ENCODE measurements around the gene TRIP4. TPM values are rescaled to one million over a fixed set of nuclear protein-coding genes. Genes with fewer than 3 reads are reported as not detected.
A peak's percentile ranks its signal among the peaks of the same experiment; 100 is the strongest.

TRIP4 gene
- total RNA-seq, 1 experiment from 2014 or later: 19.8 TPM

- H3K4me3 Mint-ChIP-seq (ENCODE audit: unreplicated experiment): no peak overlapping the region
- H3K27me3 Mint-ChIP-seq (ENCODE audit: insufficient read depth, unreplicated experiment): no peaks in the 10 kb centered on the region
- ChIA-PET POLR2A (interaction anchor here (0.6 kb wide), 1 partner anchor 74 kb away, joined by 3 read pairs; no protein-coding TSS in a partner anchor), CTCF (interaction anchor here (0.5 kb wide), 1 partner anchor 36 kb away, joined by 3 read pairs; no protein-coding TSS in a partner anchor)
- DNase-seq (ENCODE audit: unreplicated experiment): no peak
- BruUV-seq (replicated peaks): no TSS peak
- H3K9me3 Mint-ChIP-seq (ENCODE audit: unreplicated experiment): no peaks in the 10 kb centered on the region
- TF ChIP-seq CTCF (IDR thresholded peaks at IDR 0.05; ENCODE audit: unreplicated experiment): no peak
- no peak overlapping the region for H3K27ac Mint-ChIP-seq (ENCODE audit: low read depth, unreplicated experiment)
- peaks cover 6% of the 10 kb centered on the region for H3K4me1 Mint-ChIP-seq (ENCODE audit: insufficient read depth, unreplicated experiment)
- H3K36me3 Mint-ChIP-seq (ENCODE audit: insufficient read depth, unreplicated experiment): peaks cover 63% of the 10 kb centered on the region
- intact Hi-C loops (cut with micrococcal nuclease): no loop called here
Measured at GRCh38 chr15:64349375-64349774, 38.3 kb upstream of the TRIP4 start.

GRCh38 chr15:64351265-64351664 is 36.4 kb upstream of the TRIP4 start:
- no TSS peak for BruUV-seq (replicated peaks)
- Mint-ChIP-seq H3K36me3 (ENCODE audit: insufficient read depth, unreplicated experiment) (peaks cover 69% of the 10 kb centered on the region), H3K4me3 (ENCODE audit: unreplicated experiment) (no peak overlapping the region), H3K4me1 (ENCODE audit: insufficient read depth, unreplicated experiment) (peaks cover 6% of the 10 kb centered on the region), H3K27ac (ENCODE audit: low read depth, unreplicated experiment) (peak overlapping the region; percentile 39), H3K27me3 (ENCODE audit: insufficient read depth, unreplicated experiment) (no peaks in the 10 kb centered on the region), H3K9me3 (ENCODE audit: unreplicated experiment) (no peaks in the 10 kb centered on the region)
- TF ChIP-seq CTCF (IDR thresholded peaks at IDR 0.05; ENCODE audit: unreplicated experiment): no peak
- intact Hi-C loops (cut with micrococcal nuclease): no loop called here
- DNase-seq (ENCODE audit: unreplicated experiment): no peak
- CTCF ChIA-PET: interaction anchor here (0.5 to 0.6 kb wide), 2 partner anchors 14 to 157 kb away, joined by 3 read pairs; no protein-coding TSS in a partner anchor
- POLR2A ChIA-PET: interaction anchor here (0.9 to 1.4 kb wide), 2 partner anchors 37 to 138 kb away, joined by 3 read pairs; partner anchors contain the start of gene TRIP4

- no TSS peak for BruUV-seq (replicated peaks)
- intact Hi-C loops (cut with micrococcal nuclease): no loop called here
- peaks cover 40% of the 10 kb centered on the region for H3K36me3 Mint-ChIP-seq (ENCODE audit: insufficient read depth, unreplicated experiment)
- no peaks in the 10 kb centered on the region for H3K27me3 Mint-ChIP-seq (ENCODE audit: insufficient read depth, unreplicated experiment)
- H3K4me3 Mint-ChIP-seq (ENCODE audit: unreplicated experiment): peak overlapping the region; percentile 85
- ChIA-PET POLR2A (interaction anchor here (0.7 to 6.7 kb wide), 12 partner anchors 10 to 489 kb away, joined by 3 to 54 read pairs (median 4); partner anchors contain the start of genes CIAO2A, PCLAF, PPIB and TRIP4), CTCF (interaction anchor here (0.7 kb wide), 1 partner anchor 146 kb away, joined by 4 read pairs; no protein-coding TSS in a partner anchor)
- peak overlapping the region; percentile 95 for H3K27ac Mint-ChIP-seq (ENCODE audit: low read depth, unreplicated experiment)
- no peak for TF ChIP-seq CTCF (IDR thresholded peaks at IDR 0.05; ENCODE audit: unreplicated experiment)
- H3K4me1 Mint-ChIP-seq (ENCODE audit: insufficient read depth, unreplicated experiment): peaks cover 12% of the 10 kb centered on the region
- DNase-seq (ENCODE audit: unreplicated experiment): no peak
- no peaks in the 10 kb centered on the region for H3K9me3 Mint-ChIP-seq (ENCODE audit: unreplicated experiment)
Measured at GRCh38 chr15:64354688-64355344, 32.8 kb upstream of the TRIP4 start.

- TSS peak; percentile 54 for BruUV-seq (replicated peaks)
- Mint-ChIP-seq H3K27ac (ENCODE audit: low read depth, unreplicated experiment) (peak overlapping the region; percentile 95), H3K4me1 (ENCODE audit: insufficient read depth, unreplicated experiment) (peaks cover 12% of the 10 kb centered on the region), H3K9me3 (ENCODE audit: unreplicated experiment) (no peaks in the 10 kb centered on the region), H3K36me3 (ENCODE audit: insufficient read depth, unreplicated experiment) (peaks cover 36% of the 10 kb centered on the region), H3K4me3 (ENCODE audit: unreplicated experiment) (peak overlapping the region; percentile 85), H3K27me3 (ENCODE audit: insufficient read depth, unreplicated experiment) (no peaks in the 10 kb centered on the region)
- no peak for TF ChIP-seq CTCF (IDR thresholded peaks at IDR 0.05; ENCODE audit: unreplicated experiment)
- POLR2A ChIA-PET: interaction anchor here (0.6 to 6.7 kb wide), 19 partner anchors 10 to 488 kb away, joined by 3 to 54 read pairs (median 4); partner anchors contain the start of genes CIAO2A, PCLAF, PPIB and TRIP4
- intact Hi-C loops (cut with micrococcal nuclease): no loop called here
- CTCF ChIA-PET: interaction anchor here (0.7 to 2.1 kb wide), 4 partner anchors 96 to 150 kb away, joined by 3 to 9 read pairs (median 5); no protein-coding TSS in a partner anchor
- peak; percentile 23 for DNase-seq (ENCODE audit: unreplicated experiment)
Measured at GRCh38 chr15:64355348-64355943, 32.2 kb upstream of the TRIP4 start.
